Epithelial cell of esophagus (primary cell): Measurements from ENCODE around the gene LARGE2.
A peak's percentile ranks its signal among the peaks of the same experiment; 100 is the strongest.

Experiments
- DNase-seq: peaks from one replicate; pipeline ENCODE4 v3.0.0; 2010; ENCODE audit warnings: low read depth
- H3K4me3 ChIP-seq: 2 replicates; pipeline ENCODE4 v1.5.1; 2011; ENCODE audit warnings: mild to moderate bottlenecking, low read length, control low read depth
- CTCF ChIP-seq: IDR thresholded peaks from 2 replicates; pipeline ENCODE4 v1.5.1; 2011; ENCODE audit warnings: low read depth, mild to moderate bottlenecking, low read length, control low read depth, inconsistent platforms; ENCODE audit not compliant: insufficient read depth; ENCODE audit errors: missing control alignments

LARGE2 gene

GRCh38 chr11:45922425-45923082 is at the start of gene LARGE2:
TSS of gene LARGE2 (plus strand) at chr11:45922656. CDS start at chr11:45922883, 227 bp downstream.
- DNase-seq = peak; percentile 47
- H3K4me3 ChIP-seq = peak within 1 kb of the TSS; percentile 30
- no peak for TF ChIP-seq CTCF

GRCh38 chr11:45876401-45876800 is 46.1 kb upstream of the LARGE2 start:
- TF ChIP-seq CTCF = no peak
- no peak overlapping the region for H3K4me3 ChIP-seq
- no peak for DNase-seq

- TF ChIP-seq CTCF = no peak
- DNase-seq = no peak
- H3K4me3 ChIP-seq = no peak overlapping the region
These were observed 45.2 kb upstream of the LARGE2 start for GRCh38 chr11:45877221-45877620.

- no peak overlapping the region for H3K4me3 ChIP-seq
- no peak for TF ChIP-seq CTCF
- no peak for DNase-seq
These were observed 44.6 kb upstream of the LARGE2 start for GRCh38 chr11:45877845-45878244.

GRCh38 chr11:45879803-45880686 is 42.4 kb upstream of the LARGE2 start:
- DNase-seq = peak; percentile 12
- no peak for TF ChIP-seq CTCF
- no peak overlapping the region for H3K4me3 ChIP-seq

- H3K4me3 ChIP-seq = no peak overlapping the region
- TF ChIP-seq CTCF = no peak
- no peak for DNase-seq
These were observed 41.5 kb upstream of the LARGE2 start for GRCh38 chr11:45880772-45881570.
